Heart left ventricle (tissue), 16 donors: ENCODE data around the gene JOSD2. TPM values are rescaled to one million over a fixed set of nuclear protein-coding genes. Genes with fewer than 3 reads are reported as not detected.
A peak's percentile ranks its signal among the peaks of the same experiment; 100 is the strongest.

Source experiments
- ATAC-seq, 4 donors: fragments of 200-7000 bp; cut with Tn5 transposase; one replicate each; pipeline ENCODE4 v1.9.1; 2020 to 2022; ENCODE audit warnings: moderate library complexity in 4 of 4, mild to moderate bottlenecking in 3 of 4, moderate number of reproducible peaks in 1 of 4
- DNase-seq, 5 donors: peaks; one replicate each; pipeline ENCODE4 v3.0.0-alpha.2; 2020
- H3K27ac ChIP-seq, 12 donors: fragments of 200-600 bp; sonication (generic) in 4 of 12; one replicate each; pipeline versions ENCODE4 v1.5.0 to v1.8.0; 2016 to 2022; ENCODE audit warnings: mild to moderate bottlenecking in 2 of 12
- H3K27me3 ChIP-seq, 9 donors: fragments of 200-600 bp; sonication (generic) in 2 of 9; one replicate each; pipeline versions ENCODE4 v1.5.1 to v1.8.0; 2016 to 2022; ENCODE audit warnings: mild to moderate bottlenecking in 3 of 9
- H3K36me3 ChIP-seq, 9 donors: fragments of 200-600 bp; sonication (generic) in 2 of 9; one replicate each; pipeline versions ENCODE4 v1.5.0 to v1.8.0; 2018 to 2022; ENCODE audit warnings: mild to moderate bottlenecking in 2 of 9
- H3K4me1 ChIP-seq, 12 donors: fragments of 200-600 bp; sonication (generic) in 4 of 12; one replicate each; pipeline versions ENCODE4 v1.5.0 to v1.8.0; 2016 to 2022; ENCODE audit warnings: mild to moderate bottlenecking in 3 of 12
- H3K4me3 ChIP-seq, 12 donors: fragments of 200-600 bp; sonication (generic) in 4 of 12; one replicate each; pipeline versions ENCODE4 v1.5.0 to v1.8.0; 2017 to 2022; ENCODE audit warnings: mild to moderate bottlenecking in 9 of 12, moderate library complexity in 4 of 12
- H3K9me3 ChIP-seq, 12 donors: fragments of 200-600 bp; sonication (generic) in 4 of 12; one replicate each; pipeline versions ENCODE4 v1.5.0 to v1.8.0; 2016 to 2022; ENCODE audit warnings: mild to moderate bottlenecking in 1 of 12
- CTCF ChIP-seq, 12 donors: fragments of 200-600 bp; sonication (generic) in 4 of 12; IDR thresholded peaks; one replicate each; pipeline versions ENCODE4 v1.5.0 to v1.8.0; 2018 to 2022; ENCODE audit warnings: antibody characterized with exemption in 12 of 12, mild to moderate bottlenecking in 5 of 12
- POLR2A ChIP-seq, 2 donors: fragments of 450-650 bp; IDR thresholded peaks; one replicate each; pipeline ENCODE4 v1.6.1; 2017; ENCODE audit warnings: antibody characterized with exemption in 2 of 2, mild to moderate bottlenecking in 2 of 2, moderate library complexity in 2 of 2
- WGBS, 4 donors: extraction: QIAGEN DNeasy Blood & Tissue Kit in 2 of 4; methylation state at CpG; one replicate each; pipeline versions ENCODE4 v1.1.5 to v1.1.7; 2013 to 2018; 5-methylcytosine and 5-hydroxymethylcytosine counted together
- intact Hi-C, 10 donors: fragments of 100-400 bp; cut with DNase I; formaldehyde crosslinking; loops; one replicate each; pipeline versions ENCODE4 v1.11.1 to v1.14.2; 2022
- polyA plus RNA-seq, 2 donors: library from polyadenylated mRNA; stranded (reverse); fragments of 200-250 nt; gene quantifications; one replicate each; pipeline ENCODE4 v1.2.3, GENCODE V29; 2013
- total RNA-seq, 9 donors: library from RNA; depleted of rRNA in 2 of 9; stranded (reverse); fragments of >200 nt in 2 of 9; fragmentation: NEBNext Ultra II Directional in 3 of 9; extraction: Animal tissue kit (Norgen Biotek cat#: 25700) in 3 of 9; gene quantifications; one replicate each; pipeline versions ENCODE4 v1.1.0 to v1.2.4, GENCODE V29; 2016 to 2023
- donor health status: ischemic (EF 13 %, LVEDD 7.1; RV severe dilation, severe dysfunction).
- donor health status: healthy with polysubstance abuse.
- donor health status: DM: no; HTN: yes; CAD: no.
- donor health status: DM: no; HTN: no; CAD: no.
- donor health status: ischemic (EF 25% LVEDD 6.9; RV normal size, moderate dysfunction).
- donor health status: ischemic (EF 25% LVEDD 5.7; RV mildly dilated, moderate dysfunction).
- donor health status: healthy.
- donor health status: DM: yes; HTN: yes; CAD: no.
- donor health status: ischemic (EF 35%, LVEDD 5.7; RV mildly dilated, moderate dysfunction).
- donor health status: nonischemic (EF 11% LVEDD 7.7; RV severe dilation, severe dysfunction).
- donor health status: DM: yes; HTN: yes; CAD: no.
- donor health status: PGD.
- donor health status: ischemic (EF 29% LVEDD 5.4; RV normal size, mild dysfunction).
- donor health status: nonischemic (EF 23%, LVEDD 6.1; RV moderate dilation, normal function).

Gene JOSD2
- total and polyA plus RNA-seq, 11 donors: 18.7 to 49.7 (median 30.8) TPM

- H3K9me3 ChIP-seq: no peaks in the 10 kb centered on the region
- H3K27me3 ChIP-seq: no peaks in the 10 kb centered on the region
- peak in 1 of 5 donors; percentile 52 for DNase-seq
- no peak overlapping the region for H3K4me3 ChIP-seq
- no peak for ATAC-seq
- peaks cover 0 to 20% (median 8%) of the 10 kb centered on the region in 12 donors for H3K4me1 ChIP-seq
- no peak overlapping the region for H3K27ac ChIP-seq
- intact Hi-C loops: no loop called here
- WGBS, 4 donors: 73 to 81% (median 77%) methylated on average over 11 of the region's 11 CpGs
- peaks cover 0 to 11% (median 0%) of the 10 kb centered on the region in 9 donors for H3K36me3 ChIP-seq
- TF ChIP-seq POLR2A (IDR thresholded peaks at IDR 0.05): no peak
- TF ChIP-seq CTCF (IDR thresholded peaks at IDR 0.05): no peak
Measured at GRCh38 chr19:50509366-50509765, 1.6 kb downstream of the JOSD2 start.

- Histone ChIP-seq H3K4me1 (peaks cover 0 to 20% (median 8%) of the 10 kb centered on the region in 12 donors), H3K27ac (no peak overlapping the region), H3K9me3 (no peaks in the 10 kb centered on the region), H3K27me3 (no peaks in the 10 kb centered on the region), H3K36me3 (peaks cover 0 to 11% (median 0%) of the 10 kb centered on the region in 9 donors), H3K4me3 (no peak overlapping the region)
- intact Hi-C loops: no loop called here
- WGBS, 4 donors: 72 to 82% (median 78%) methylated on average over 3 of the region's 3 CpGs
- no peak for TF ChIP-seq CTCF (IDR thresholded peaks at IDR 0.05)
- TF ChIP-seq POLR2A (IDR thresholded peaks at IDR 0.05): no peak
- ATAC-seq (no peak), DNase-seq (peak in 1 of 5 donors; percentile 14)
Measured at GRCh38 chr19:50508843-50509190, 2.2 kb downstream of the JOSD2 start.

- WGBS, 4 donors: 88 to 97% (median 96%) methylated on average over 7 to 8 of the region's 8 CpGs
Measured at GRCh38 chr19:50507376-50507775, 3.6 kb downstream of the JOSD2 start.

GRCh38 chr19:50506700-50507099 is 4.3 kb downstream of the JOSD2 start:
- Histone ChIP-seq H3K27ac (no peak overlapping the region), H3K36me3 (peaks cover 0 to 11% (median 0%) of the 10 kb centered on the region in 9 donors), H3K27me3 (no peaks in the 10 kb centered on the region), H3K9me3 (no peaks in the 10 kb centered on the region), H3K4me3 (no peak overlapping the region), H3K4me1 (peaks cover 0 to 25% (median 8%) of the 10 kb centered on the region in 12 donors)
- no peak for TF ChIP-seq CTCF (IDR thresholded peaks at IDR 0.05)
- no peak for TF ChIP-seq POLR2A (IDR thresholded peaks at IDR 0.05)
- ATAC-seq (no peak), DNase-seq (peak in 1 of 5 donors; percentile 26)
- 94 to 99% (median 97%) methylated on average over 9 to 10 of the region's 10 CpGs for WGBS, 4 donors
- intact Hi-C loops: no loop called here

More at GRCh38 chr19:50507376-50507775, 3.6 kb downstream of the JOSD2 start:
- no peaks in the 10 kb centered on the region for H3K9me3 ChIP-seq
- ATAC-seq: no peak
- peaks cover 0 to 21% (median 8%) of the 10 kb centered on the region in 12 donors for H3K4me1 ChIP-seq
- TF ChIP-seq POLR2A (IDR thresholded peaks at IDR 0.05) (no peak), CTCF (IDR thresholded peaks at IDR 0.05) (no peak)
- no peaks in the 10 kb centered on the region for H3K27me3 ChIP-seq
- peaks cover 0 to 11% (median 0%) of the 10 kb centered on the region in 9 donors for H3K36me3 ChIP-seq
- H3K27ac ChIP-seq: no peak overlapping the region
- DNase-seq: peak in 1 of 5 donors; percentile 47
- intact Hi-C loops: no loop called here
- H3K4me3 ChIP-seq: no peak overlapping the region
